Peyer's patch (tissue), 4 donors: ENCODE results near the gene DENND2D.

Experiments
- POLR2A ChIP-seq, 2 donors: fragments of 450-650 bp; IDR thresholded peaks; one replicate each; pipeline ENCODE4 v1.5.1; 2017; ENCODE audit warnings: antibody characterized with exemption in 2 of 2, mild to moderate bottlenecking in 2 of 2, moderate library complexity in 2 of 2
- TF ChIP-seq, protein P1 (sequence below), 6 experiments: fragments of 450-650 bp in 4 of 6; fragments of 200-600 bp in 2 of 6; sonication (generic) in 1 of 6; IDR thresholded peaks; one replicate each; pipeline ENCODE4 v1.5.1; 2017 to 2019; ENCODE audit warnings: antibody characterized with exemption in 6 of 6, mild to moderate bottlenecking in 3 of 6, moderate library complexity in 1 of 6

DNA sequence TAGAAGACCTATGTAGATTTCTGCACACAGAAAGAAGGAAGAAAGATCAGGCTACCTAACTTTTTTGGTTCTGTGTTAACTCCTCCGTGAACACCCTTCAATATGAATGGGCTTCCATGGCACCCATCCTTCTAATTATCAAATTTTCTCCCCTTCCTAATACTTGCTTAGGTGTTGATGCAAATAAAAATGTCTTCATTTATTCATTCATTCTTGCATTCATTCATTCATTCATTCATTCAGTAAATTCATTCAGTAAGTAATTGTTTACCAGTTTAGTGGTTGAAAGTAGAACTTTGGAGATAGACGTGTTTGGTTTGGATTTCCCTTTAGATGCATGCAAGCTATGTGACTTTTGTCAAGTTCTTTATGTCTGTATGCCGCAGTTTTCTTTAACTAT, 31.7 kb upstream of the DENND2D start:
- no peak for TF ChIP-seq POLR2A (IDR thresholded peaks at IDR 0.05)
- TF ChIP-seq, protein P1, sequence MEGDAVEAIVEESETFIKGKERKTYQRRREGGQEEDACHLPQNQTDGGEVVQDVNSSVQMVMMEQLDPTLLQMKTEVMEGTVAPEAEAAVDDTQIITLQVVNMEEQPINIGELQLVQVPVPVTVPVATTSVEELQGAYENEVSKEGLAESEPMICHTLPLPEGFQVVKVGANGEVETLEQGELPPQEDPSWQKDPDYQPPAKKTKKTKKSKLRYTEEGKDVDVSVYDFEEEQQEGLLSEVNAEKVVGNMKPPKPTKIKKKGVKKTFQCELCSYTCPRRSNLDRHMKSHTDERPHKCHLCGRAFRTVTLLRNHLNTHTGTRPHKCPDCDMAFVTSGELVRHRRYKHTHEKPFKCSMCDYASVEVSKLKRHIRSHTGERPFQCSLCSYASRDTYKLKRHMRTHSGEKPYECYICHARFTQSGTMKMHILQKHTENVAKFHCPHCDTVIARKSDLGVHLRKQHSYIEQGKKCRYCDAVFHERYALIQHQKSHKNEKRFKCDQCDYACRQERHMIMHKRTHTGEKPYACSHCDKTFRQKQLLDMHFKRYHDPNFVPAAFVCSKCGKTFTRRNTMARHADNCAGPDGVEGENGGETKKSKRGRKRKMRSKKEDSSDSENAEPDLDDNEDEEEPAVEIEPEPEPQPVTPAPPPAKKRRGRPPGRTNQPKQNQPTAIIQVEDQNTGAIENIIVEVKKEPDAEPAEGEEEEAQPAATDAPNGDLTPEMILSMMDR (IDR thresholded peaks at IDR 0.05), result no peak
